Fibroblast of lung (primary cell): ENCODE measurements around the gene RPL10A.

Source experiments
- EZH2 ChIP-seq: IDR thresholded peaks from 2 replicates; pipeline ENCODE4 v1.5.1; 2012; ENCODE audit warnings: low read length, control low read depth, mild to moderate bottlenecking; ENCODE audit errors: missing control alignments
- TF ChIP-seq, protein P1 (sequence below), 2 donors: IDR thresholded peaks in 1 of 2; conservative IDR thresholded peaks in 1 of 2; 1 replicate in 1 of 2; 2 replicates in 1 of 2; pipeline ENCODE4 v1.5.1; 2011 to 2012; ENCODE audit warnings: low read length in 2 of 2, control low read depth in 1 of 2, inconsistent platforms in 1 of 2, low read depth in 1 of 2, mild to moderate bottlenecking in 1 of 2

- TF ChIP-seq, protein P1, sequence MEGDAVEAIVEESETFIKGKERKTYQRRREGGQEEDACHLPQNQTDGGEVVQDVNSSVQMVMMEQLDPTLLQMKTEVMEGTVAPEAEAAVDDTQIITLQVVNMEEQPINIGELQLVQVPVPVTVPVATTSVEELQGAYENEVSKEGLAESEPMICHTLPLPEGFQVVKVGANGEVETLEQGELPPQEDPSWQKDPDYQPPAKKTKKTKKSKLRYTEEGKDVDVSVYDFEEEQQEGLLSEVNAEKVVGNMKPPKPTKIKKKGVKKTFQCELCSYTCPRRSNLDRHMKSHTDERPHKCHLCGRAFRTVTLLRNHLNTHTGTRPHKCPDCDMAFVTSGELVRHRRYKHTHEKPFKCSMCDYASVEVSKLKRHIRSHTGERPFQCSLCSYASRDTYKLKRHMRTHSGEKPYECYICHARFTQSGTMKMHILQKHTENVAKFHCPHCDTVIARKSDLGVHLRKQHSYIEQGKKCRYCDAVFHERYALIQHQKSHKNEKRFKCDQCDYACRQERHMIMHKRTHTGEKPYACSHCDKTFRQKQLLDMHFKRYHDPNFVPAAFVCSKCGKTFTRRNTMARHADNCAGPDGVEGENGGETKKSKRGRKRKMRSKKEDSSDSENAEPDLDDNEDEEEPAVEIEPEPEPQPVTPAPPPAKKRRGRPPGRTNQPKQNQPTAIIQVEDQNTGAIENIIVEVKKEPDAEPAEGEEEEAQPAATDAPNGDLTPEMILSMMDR (conservative IDR thresholded peaks at IDR 0.05 in 1 of 2, IDR thresholded peaks at IDR 0.05 in 1 of 2; ENCODE audit: low read depth in 1 of 2, low read length in 2 of 2), result no peak
- TF ChIP-seq EZH2, result no peak
Measured at GRCh38 chr6:35485402-35485877, 17.2 kb downstream of the RPL10A start.
